B cell (primary cell): Measurements from ENCODE around the gene HSPA1A.

Experiments used
- EZH2 ChIP-seq: IDR thresholded peaks from 2 replicates; pipeline ENCODE4 v1.6.1; 2012; ENCODE audit warnings: borderline replicate concordance, low read depth, mild to moderate bottlenecking, moderate library complexity, low read length; ENCODE audit not compliant: insufficient read depth, poor library complexity, severe bottlenecking
- TF ChIP-seq, protein P1 (sequence below): fragments of 200-600 bp; IDR thresholded peaks from one replicate; pipeline ENCODE4 v1.8.0; 2022; ENCODE audit warnings: antibody characterized with exemption, mild to moderate bottlenecking

DNA sequence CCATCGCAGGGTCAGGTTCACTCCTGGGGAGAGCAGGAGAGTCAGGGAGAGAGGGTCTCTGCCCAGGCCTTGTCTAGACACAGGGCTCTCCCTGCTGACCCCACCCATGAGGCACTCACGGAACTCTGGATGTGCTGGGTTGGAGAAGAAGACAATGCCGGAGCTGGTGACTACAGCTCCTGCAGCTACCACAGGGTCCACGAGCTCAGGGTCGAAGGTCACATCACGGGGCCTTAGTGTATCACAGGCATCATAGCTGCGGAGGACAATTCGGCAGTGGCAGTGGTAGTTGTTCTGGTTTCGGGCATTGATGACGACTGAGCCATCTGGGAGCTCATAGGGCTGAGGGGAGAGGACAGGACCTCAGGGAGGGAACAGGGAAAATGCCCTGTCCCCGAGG lies 44.6 kb downstream of the HSPA1A start:
- TF ChIP-seq, protein P1, sequence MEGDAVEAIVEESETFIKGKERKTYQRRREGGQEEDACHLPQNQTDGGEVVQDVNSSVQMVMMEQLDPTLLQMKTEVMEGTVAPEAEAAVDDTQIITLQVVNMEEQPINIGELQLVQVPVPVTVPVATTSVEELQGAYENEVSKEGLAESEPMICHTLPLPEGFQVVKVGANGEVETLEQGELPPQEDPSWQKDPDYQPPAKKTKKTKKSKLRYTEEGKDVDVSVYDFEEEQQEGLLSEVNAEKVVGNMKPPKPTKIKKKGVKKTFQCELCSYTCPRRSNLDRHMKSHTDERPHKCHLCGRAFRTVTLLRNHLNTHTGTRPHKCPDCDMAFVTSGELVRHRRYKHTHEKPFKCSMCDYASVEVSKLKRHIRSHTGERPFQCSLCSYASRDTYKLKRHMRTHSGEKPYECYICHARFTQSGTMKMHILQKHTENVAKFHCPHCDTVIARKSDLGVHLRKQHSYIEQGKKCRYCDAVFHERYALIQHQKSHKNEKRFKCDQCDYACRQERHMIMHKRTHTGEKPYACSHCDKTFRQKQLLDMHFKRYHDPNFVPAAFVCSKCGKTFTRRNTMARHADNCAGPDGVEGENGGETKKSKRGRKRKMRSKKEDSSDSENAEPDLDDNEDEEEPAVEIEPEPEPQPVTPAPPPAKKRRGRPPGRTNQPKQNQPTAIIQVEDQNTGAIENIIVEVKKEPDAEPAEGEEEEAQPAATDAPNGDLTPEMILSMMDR: no peak
- TF ChIP-seq EZH2: no peak
